Spleen (tissue), 11 donors: ENCODE data around the gene ABTB2. TPM values are rescaled to one million over a fixed set of nuclear protein-coding genes. Genes with fewer than 3 reads are reported as not detected.
"Not testable (repeated sequence)": the region's sequence is repeated elsewhere in the genome, so short reads cannot be mapped to it uniquely, and the experiment has no call there.

Source experiments
- DNase-seq: peaks from one replicate; pipeline ENCODE4 v3.0.0-alpha.2; 2020
- H3K27ac ChIP-seq, 8 donors: fragments of 200-600 bp; sonication (generic) in 7 of 8; 1 replicate in 4 of 8; 2 replicates in 4 of 8; pipeline versions ENCODE4 v1.5.0 to v1.8.0; 2016 to 2021; ENCODE audit warnings: inconsistent platforms in 4 of 8, mild to moderate bottlenecking in 4 of 8, moderate library complexity in 1 of 8
- H3K27me3 ChIP-seq, 7 donors: fragments of 200-600 bp; sonication (generic) in 6 of 7; replicated peaks in 1 of 7; 1 replicate in 4 of 7; 2 replicates in 3 of 7; pipeline versions ENCODE4 v1.5.0 to v1.8.0; 2016 to 2021; ENCODE audit warnings: inconsistent platforms in 3 of 7, mild to moderate bottlenecking in 1 of 7
- H3K36me3 ChIP-seq, 6 donors: fragments of 200-600 bp; sonication (generic) in 5 of 6; 1 replicate in 4 of 6; 2 replicates in 2 of 6; pipeline versions ENCODE4 v1.5.0 to v1.8.0; 2016 to 2021; ENCODE audit warnings: inconsistent platforms in 2 of 6
- H3K4me1 ChIP-seq, 6 donors: fragments of 200-600 bp; sonication (generic) in 5 of 6; 1 replicate in 3 of 6; 2 replicates in 3 of 6; pipeline versions ENCODE4 v1.5.0 to v1.8.0; 2016 to 2021; ENCODE audit warnings: inconsistent platforms in 3 of 6
- H3K4me3 ChIP-seq, 8 donors: fragments of 200-600 bp; sonication (generic) in 7 of 8; 1 replicate in 4 of 8; 2 replicates in 4 of 8; pipeline versions ENCODE4 v1.5.0 to v1.8.0; 2016 to 2021; ENCODE audit warnings: inconsistent platforms in 4 of 8, mild to moderate bottlenecking in 4 of 8, moderate library complexity in 2 of 8
- H3K9me3 ChIP-seq, 8 donors: fragments of 200-600 bp; sonication (generic) in 7 of 8; 1 replicate in 4 of 8; 2 replicates in 4 of 8; pipeline versions ENCODE4 v1.5.0 to v1.8.0; 2016 to 2021; ENCODE audit warnings: inconsistent platforms in 4 of 8
- POLR2A ChIP-seq, 3 donors: fragments of 450-650 bp; IDR thresholded peaks; one replicate each; pipeline ENCODE4 v1.5.1; 2017; ENCODE audit warnings: antibody characterized with exemption in 3 of 3, mild to moderate bottlenecking in 1 of 3
- POLR2AphosphoS5 ChIP-seq, 3 donors: sonication (generic); formaldehyde crosslinking; IDR thresholded peaks; one replicate each; pipeline ENCODE4 v1.5.1; 2017; ENCODE audit warnings: antibody characterized with exemption in 3 of 3
- WGBS, 5 donors: extraction: QIAGEN DNeasy Blood & Tissue Kit in 3 of 5; methylation state at CpG; one replicate each; pipeline versions ENCODE4 v1.1.5 to v1.1.7; 2013 to 2018; 5-methylcytosine and 5-hydroxymethylcytosine counted together
- intact Hi-C: fragments of 100-400 bp; cut with DNase I; formaldehyde crosslinking; loops from one replicate; pipeline ENCODE4 v1.15.0; 2023; ENCODE audit warnings: low total_unique reads
- polyA plus RNA-seq, 3 donors: library from polyadenylated mRNA; stranded (reverse); fragments of 200-250 nt; gene quantifications; one replicate each; pipeline ENCODE4 v1.2.1, GENCODE V29; 2013
- total RNA-seq, 7 donors: library from RNA; depleted of rRNA in 3 of 7; stranded (reverse); fragments of >200 nt in 3 of 7; fragmentation: NEBNext Ultra II Directional in 4 of 7; extraction: Animal tissue kit (Norgen Biotek cat#: 25700) in 4 of 7; gene quantifications; one replicate each; pipeline versions ENCODE4 v1.1.0 to v1.2.1, GENCODE V29; 2016 to 2021
- TF ChIP-seq, protein P1 (sequence below), 11 experiments: fragments of 200-600 bp in 7 of 11; fragments of 450-650 bp in 4 of 11; sonication (generic) in 4 of 11; IDR thresholded peaks in 8 of 11; conservative IDR thresholded peaks in 3 of 11; 1 replicate in 7 of 11; 2 replicates in 4 of 11; pipeline versions ENCODE4 v1.4.0 to v1.8.0; 2016 to 2021; ENCODE audit warnings: antibody characterized with exemption in 11 of 11, inconsistent platforms in 4 of 11, mild to moderate bottlenecking in 1 of 11
- donor health status: healthy with polysubstance abuse.
- donor health status: DM: no; HTN: no; CAD: no; lungs with moderate emphysema.
- donor health status: DM: no; HTN: no; CAD: no.
- donor health status: Bipolar disorder and iron deficiency.
- donor health status: healthy.
- donor health status: DM: no; HTN: no; CAD: no.
- donor health status: DM: yes; HTN: yes; CAD: no.

Gene ABTB2
- total and polyA plus RNA-seq, 10 donors: 0.41 to 2.9 (median 1.7) TPM

DNA sequence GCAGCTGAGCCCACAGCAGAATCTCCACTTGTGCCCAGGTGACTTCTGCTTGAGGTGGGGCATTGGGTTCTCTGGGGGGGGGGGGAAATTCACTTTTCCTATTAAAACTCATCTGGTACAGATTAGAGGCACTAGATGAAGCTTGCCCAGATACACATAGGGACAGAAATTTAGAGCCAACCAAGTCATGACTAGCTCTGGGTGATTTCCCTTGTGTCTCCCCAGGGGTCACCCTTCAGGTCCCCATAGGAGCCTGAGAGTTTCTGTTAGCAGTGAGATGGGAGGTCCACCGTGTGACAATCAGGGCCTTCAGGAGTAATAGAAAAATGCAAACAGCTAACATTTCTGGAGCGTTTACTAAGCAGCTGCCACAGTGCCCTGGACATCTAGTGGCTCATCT lies 175.4 kb downstream of the ABTB2 start:
- TF ChIP-seq, protein P1, sequence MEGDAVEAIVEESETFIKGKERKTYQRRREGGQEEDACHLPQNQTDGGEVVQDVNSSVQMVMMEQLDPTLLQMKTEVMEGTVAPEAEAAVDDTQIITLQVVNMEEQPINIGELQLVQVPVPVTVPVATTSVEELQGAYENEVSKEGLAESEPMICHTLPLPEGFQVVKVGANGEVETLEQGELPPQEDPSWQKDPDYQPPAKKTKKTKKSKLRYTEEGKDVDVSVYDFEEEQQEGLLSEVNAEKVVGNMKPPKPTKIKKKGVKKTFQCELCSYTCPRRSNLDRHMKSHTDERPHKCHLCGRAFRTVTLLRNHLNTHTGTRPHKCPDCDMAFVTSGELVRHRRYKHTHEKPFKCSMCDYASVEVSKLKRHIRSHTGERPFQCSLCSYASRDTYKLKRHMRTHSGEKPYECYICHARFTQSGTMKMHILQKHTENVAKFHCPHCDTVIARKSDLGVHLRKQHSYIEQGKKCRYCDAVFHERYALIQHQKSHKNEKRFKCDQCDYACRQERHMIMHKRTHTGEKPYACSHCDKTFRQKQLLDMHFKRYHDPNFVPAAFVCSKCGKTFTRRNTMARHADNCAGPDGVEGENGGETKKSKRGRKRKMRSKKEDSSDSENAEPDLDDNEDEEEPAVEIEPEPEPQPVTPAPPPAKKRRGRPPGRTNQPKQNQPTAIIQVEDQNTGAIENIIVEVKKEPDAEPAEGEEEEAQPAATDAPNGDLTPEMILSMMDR (IDR thresholded peaks at IDR 0.05 in 8 of 11, conservative IDR thresholded peaks at IDR 0.05 in 3 of 11): no peak
- TF ChIP-seq POLR2AphosphoS5 (IDR thresholded peaks at IDR 0.05) (no peak), POLR2A (IDR thresholded peaks at IDR 0.05) (no peak)
- H3K4me3 ChIP-seq: no peak overlapping the region
- H3K9me3 ChIP-seq: no peaks in the 10 kb centered on the region
- no peak for DNase-seq
- whole genome bisulfite sequencing, 5 donors: 80 to 96% (median 85%) methylated on average over 2 of the region's 2 CpGs
- intact Hi-C loops: no loop called here
- H3K27me3 ChIP-seq: no peaks in the 10 kb centered on the region
- peaks cover 0 to 3% (median 0%) of the 10 kb centered on the region in 6 donors for H3K4me1 ChIP-seq
- H3K36me3 ChIP-seq: no peaks in the 10 kb centered on the region
- H3K27ac ChIP-seq: no peak overlapping the region

GRCh38 chr11:34181856-34182405 lies 175.9 kb downstream of the ABTB2 start:
- TF ChIP-seq, protein P1 (IDR thresholded peaks at IDR 0.05 in 8 of 11, conservative IDR thresholded peaks at IDR 0.05 in 3 of 11): no peak
- TF ChIP-seq POLR2AphosphoS5 (IDR thresholded peaks at IDR 0.05): no peak
- Histone ChIP-seq H3K4me1 (peaks cover 0 to 3% (median 0%) of the 10 kb centered on the region in 6 donors), H3K4me3 (no peak overlapping the region), H3K27me3 (no peaks in the 10 kb centered on the region), H3K36me3 (no peaks in the 10 kb centered on the region), H3K27ac (no peak overlapping the region), H3K9me3 (no peaks in the 10 kb centered on the region)
- intact Hi-C loops: no loop called here
- 91 to 95% (median 93%) methylated on average over 8 of the region's 8 CpGs for WGBS, 5 donors
- DNase-seq: no peak

- Histone ChIP-seq H3K4me3 (no peak overlapping the region), H3K36me3 (no peaks in the 10 kb centered on the region), H3K27me3 (no peaks in the 10 kb centered on the region), H3K9me3 (no peaks in the 10 kb centered on the region), H3K27ac (no peak overlapping the region), H3K4me1 (peaks cover 0 to 3% (median 0%) of the 10 kb centered on the region in 6 donors)
- TF ChIP-seq, protein P1 (IDR thresholded peaks at IDR 0.05 in 8 of 11, conservative IDR thresholded peaks at IDR 0.05 in 3 of 11): no peak
- TF ChIP-seq POLR2AphosphoS5 (IDR thresholded peaks at IDR 0.05): no peak
- TF ChIP-seq POLR2A (IDR thresholded peaks at IDR 0.05): no peak
- intact Hi-C loops: no loop called here
- 56 to 90% (median 64%) methylated on average over 5 of the region's 5 CpGs for WGBS, 5 donors
- DNase-seq: no peak
Observed at GRCh38 chr11:34181251-34181650, 176.6 kb downstream of the ABTB2 start.

- H3K4me3 ChIP-seq, DNase-seq, H3K4me1 ChIP-seq, H3K36me3 ChIP-seq, H3K27me3 ChIP-seq, H3K9me3 ChIP-seq, intact Hi-C loops, H3K27ac ChIP-seq: not testable (repeated sequence)
- WGBS, 5 donors: 60 to 80% (median 65%) methylated on average over 5 of the region's 5 CpGs
Observed at GRCh38 chr11:34180814-34181165, 177.0 kb downstream of the ABTB2 start.
